ENCODE data around the gene ASRGL1.

The ASRGL1 gene

GRCh38 chr11:62410972-62411371 is 73.7 kb downstream of the ASRGL1 start:
- no peak for TF ChIP-seq CTCF (IDR thresholded peaks at IDR 0.05; ENCODE audit: control insufficient read depth, insufficient read depth, low read depth, low read length, missing control alignments)
- H3K4me3 ChIP-seq (ENCODE audit: control insufficient read depth, low read depth, low read length): no peak overlapping the region
- no peak for DNase-seq (ENCODE audit: low read depth)

GRCh38 chr11:62411524-62411923 is 74.3 kb downstream of the ASRGL1 start:
- no peak overlapping the region for H3K4me3 ChIP-seq (ENCODE audit: control insufficient read depth, low read depth, low read length)
- no peak for TF ChIP-seq CTCF (IDR thresholded peaks at IDR 0.05; ENCODE audit: control insufficient read depth, insufficient read depth, low read depth, low read length, missing control alignments)
- no peak for DNase-seq (ENCODE audit: low read depth)

GRCh38 chr11:62413060-62413696 is 75.9 kb downstream of the ASRGL1 start:
- DNase-seq (ENCODE audit: low read depth): no peak
- no peak overlapping the region for H3K4me3 ChIP-seq (ENCODE audit: control insufficient read depth, low read depth, low read length)
- TF ChIP-seq CTCF (IDR thresholded peaks at IDR 0.05; ENCODE audit: control insufficient read depth, insufficient read depth, low read depth, low read length, missing control alignments): no peak

GRCh38 chr11:62416596-62416995 is 79.3 kb downstream of the ASRGL1 start:
- no peak for TF ChIP-seq CTCF (IDR thresholded peaks at IDR 0.05; ENCODE audit: control insufficient read depth, insufficient read depth, low read depth, low read length, missing control alignments)
- no peak overlapping the region for H3K4me3 ChIP-seq (ENCODE audit: control insufficient read depth, low read depth, low read length)
- no peak for DNase-seq (ENCODE audit: low read depth)

- TF ChIP-seq CTCF (IDR thresholded peaks at IDR 0.05; ENCODE audit: control insufficient read depth, insufficient read depth, low read depth, low read length, missing control alignments): no peak
- H3K4me3 ChIP-seq (ENCODE audit: control insufficient read depth, low read depth, low read length): no peak overlapping the region
- DNase-seq (ENCODE audit: low read depth): no peak
Observed at GRCh38 chr11:62418136-62418535, 80.9 kb downstream of the ASRGL1 start.

- DNase-seq (ENCODE audit: low read depth): no peak
- no peak within 1 kb of the TSS for H3K4me3 ChIP-seq (ENCODE audit: control insufficient read depth, low read depth, low read length)
- TF ChIP-seq CTCF (IDR thresholded peaks at IDR 0.05; ENCODE audit: control insufficient read depth, insufficient read depth, low read depth, low read length, missing control alignments): no peak
Observed at GRCh38 chr11:62418733-62419132, 81.5 kb downstream of the ASRGL1 start, which contains the start of gene SCGB1A1. Gene SCGB1A1 (plus strand): TSS chr11:62419033. CDS start chr11:62419096, 63 bp downstream.
